Transverse colon (tissue), 4 donors: ENCODE data around the gene PCED1B. TPM values are rescaled to one million over a fixed set of nuclear protein-coding genes. Genes with fewer than 3 reads are reported as not detected.

ENCODE experiments used
- DNase-seq: peaks from one replicate; pipeline ENCODE4 v3.0.0-alpha.2; 2019
- H3K27ac ChIP-seq, 4 donors: fragments of 200-600 bp; sonication (generic); 2 replicates each; pipeline ENCODE4 v1.5.1; 2016 to 2018; ENCODE audit warnings: inconsistent platforms in 4 of 4
- H3K27me3 ChIP-seq: fragments of 200-600 bp; sonication (generic); 2 replicates; pipeline ENCODE4 v1.5.1; 2017; ENCODE audit warnings: inconsistent platforms
- H3K36me3 ChIP-seq, 4 donors: fragments of 200-600 bp; sonication (generic); 2 replicates each; pipeline ENCODE4 v1.5.1; 2017 to 2019; ENCODE audit warnings: inconsistent platforms in 4 of 4
- H3K4me1 ChIP-seq, 4 donors: fragments of 200-600 bp; sonication (generic); 2 replicates each; pipeline ENCODE4 v1.5.1; 2017 to 2020; ENCODE audit warnings: inconsistent platforms in 4 of 4
- H3K4me3 ChIP-seq, 4 donors: fragments of 200-600 bp; sonication (generic); 1 replicate in 1 of 4; 2 replicates in 3 of 4; pipeline versions ENCODE4 v1.5.1 to v1.6.1; 2017 to 2019; ENCODE audit warnings: inconsistent platforms in 4 of 4
- H3K9me3 ChIP-seq, 2 donors: fragments of 200-600 bp; sonication (generic); 2 replicates each; pipeline ENCODE4 v1.5.1; 2017 to 2019; ENCODE audit warnings: inconsistent platforms in 2 of 2
- EP300 ChIP-seq: sonication (generic); formaldehyde crosslinking; IDR thresholded peaks from one replicate; pipeline ENCODE4 v1.6.1; 2017; ENCODE audit warnings: antibody characterized with exemption, low read depth
- POLR2A ChIP-seq: fragments of 450-650 bp; IDR thresholded peaks from one replicate; pipeline ENCODE4 v1.6.1; 2016; ENCODE audit warnings: antibody characterized with exemption, mild to moderate bottlenecking, moderate library complexity
- POLR2AphosphoS5 ChIP-seq, 3 donors: sonication (generic); formaldehyde crosslinking; IDR thresholded peaks; one replicate each; pipeline ENCODE4 v1.6.1; 2016; ENCODE audit warnings: antibody characterized with exemption in 3 of 3
- WGBS, 2 donors: methylation state at CpG; one replicate each; pipeline ENCODE4 v1.1.5; 2018; ENCODE audit warnings: low coverage in 1 of 2; 5-methylcytosine and 5-hydroxymethylcytosine counted together
- in situ Hi-C, 4 donors: fragments of 200-750 bp; cut with MboI; loops; one replicate each; pipeline versions ENCODE4 v1.15.0 to v1.15.1; 2017; ENCODE audit warnings: low sequenced_read_pairs in 3 of 4, low pct_ligation_motif_present in 1 of 4, low pct_unique_long_range_greater_than_20kb in 1 of 4
- intact Hi-C: fragments of 100-400 bp; cut with DNase I; formaldehyde crosslinking; loops from one replicate; pipeline ENCODE4 v1.15.1; 2023; ENCODE audit warnings: low total_unique reads
- total RNA-seq, 4 donors: library from RNA; depleted of rRNA; stranded (reverse); fragments of >200 nt; gene quantifications; one replicate each; pipeline ENCODE4 v1.1.0, GENCODE V29; 2016
- TF ChIP-seq, protein P1 (sequence below), 5 experiments: fragments of 200-600 bp in 3 of 5; fragments of 450-650 bp in 2 of 5; sonication (generic) in 3 of 5; IDR thresholded peaks; 1 replicate in 2 of 5; 2 replicates in 3 of 5; pipeline ENCODE4 v1.5.1; 2016 to 2017; ENCODE audit warnings: antibody characterized with exemption in 5 of 5, inconsistent platforms in 3 of 5, mild to moderate bottlenecking in 2 of 5, moderate library complexity in 1 of 5

PCED1B gene
- total RNA-seq, 4 donors from 2014 or later, result 2.7 to 52.0 (median 3.0) TPM; not detected in 1

DNA sequence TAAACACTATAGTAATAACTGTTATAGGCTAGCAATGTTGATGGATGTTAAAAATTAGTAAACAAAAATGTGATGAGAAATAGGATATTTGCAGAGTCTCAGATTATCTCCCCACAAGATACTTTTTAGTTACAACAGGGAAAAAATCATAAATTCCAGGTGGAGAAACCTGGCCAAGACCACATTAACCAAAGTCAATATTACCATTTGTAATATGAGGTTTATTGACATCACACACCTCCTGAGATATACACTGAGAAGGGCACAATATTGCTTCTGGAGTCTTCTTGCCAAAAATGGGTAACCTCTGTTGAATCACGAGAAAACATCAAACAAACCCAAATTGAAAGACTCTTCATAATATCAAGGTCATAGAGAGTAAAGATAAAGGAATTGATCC lies 72.7 kb downstream of the PCED1B start:
- in situ Hi-C loops (no loop called here), intact Hi-C loops (no loop called here)
- 83 to 89% methylated on average over 1 of the region's 1 CpG for WGBS, 2 donors
- Histone ChIP-seq H3K36me3 (no peaks in the 10 kb centered on the region), H3K9me3 (no peaks in the 10 kb centered on the region), H3K4me1 (peaks cover 0 to 13% (median 4%) of the 10 kb centered on the region in 4 donors), H3K27ac (no peak overlapping the region), H3K27me3 (no peaks in the 10 kb centered on the region), H3K4me3 (no peak overlapping the region)
- TF ChIP-seq EP300, result no peak
- TF ChIP-seq POLR2A, result no peak
- no peak for DNase-seq

DNA sequence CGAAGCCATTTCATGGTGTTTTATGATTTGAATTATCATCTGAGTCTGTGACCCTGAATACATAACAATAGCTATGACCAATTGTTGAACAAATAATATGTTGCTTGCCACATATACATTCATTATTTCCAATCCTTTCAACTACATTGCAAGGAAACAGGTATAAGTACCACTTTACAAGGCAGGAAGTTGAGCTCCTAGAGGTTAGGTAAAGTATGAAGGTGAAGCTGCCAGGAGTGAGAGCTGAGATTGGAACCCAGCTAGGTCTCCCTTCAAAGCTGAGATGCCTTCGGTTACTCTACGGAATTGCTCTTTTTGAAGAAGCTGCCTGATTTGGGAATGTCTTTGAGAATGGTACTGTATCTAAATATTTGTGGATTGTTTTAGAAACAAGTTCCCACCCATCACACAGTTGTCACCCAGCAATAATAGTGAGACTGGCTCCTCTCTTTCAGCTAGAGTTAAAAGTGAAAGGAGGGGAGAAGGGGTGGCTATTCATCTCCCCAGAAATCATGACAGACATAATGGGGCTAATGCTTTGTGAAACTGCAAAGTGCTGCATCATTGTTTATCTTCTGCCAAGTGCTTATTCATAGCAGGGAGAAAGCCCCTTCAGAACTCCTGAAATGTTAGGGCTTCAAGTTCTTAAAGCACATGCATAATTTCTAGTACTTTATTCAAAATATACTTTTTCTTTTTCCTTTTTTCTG lies 76.2 kb downstream of the PCED1B start:
- no peaks in the 10 kb centered on the region for H3K27me3 ChIP-seq
- no peaks in the 10 kb centered on the region for H3K36me3 ChIP-seq
- 69 to 100% methylated on average over 1 to 3 of the region's 3 CpGs for WGBS, 2 donors
- no peak overlapping the region for H3K4me3 ChIP-seq
- H3K9me3 ChIP-seq, result no peaks in the 10 kb centered on the region
- TF ChIP-seq POLR2AphosphoS5 (IDR thresholded peaks at IDR 0.05) (no peak), EP300 (no peak), POLR2A (no peak)
- TF ChIP-seq, protein P1, sequence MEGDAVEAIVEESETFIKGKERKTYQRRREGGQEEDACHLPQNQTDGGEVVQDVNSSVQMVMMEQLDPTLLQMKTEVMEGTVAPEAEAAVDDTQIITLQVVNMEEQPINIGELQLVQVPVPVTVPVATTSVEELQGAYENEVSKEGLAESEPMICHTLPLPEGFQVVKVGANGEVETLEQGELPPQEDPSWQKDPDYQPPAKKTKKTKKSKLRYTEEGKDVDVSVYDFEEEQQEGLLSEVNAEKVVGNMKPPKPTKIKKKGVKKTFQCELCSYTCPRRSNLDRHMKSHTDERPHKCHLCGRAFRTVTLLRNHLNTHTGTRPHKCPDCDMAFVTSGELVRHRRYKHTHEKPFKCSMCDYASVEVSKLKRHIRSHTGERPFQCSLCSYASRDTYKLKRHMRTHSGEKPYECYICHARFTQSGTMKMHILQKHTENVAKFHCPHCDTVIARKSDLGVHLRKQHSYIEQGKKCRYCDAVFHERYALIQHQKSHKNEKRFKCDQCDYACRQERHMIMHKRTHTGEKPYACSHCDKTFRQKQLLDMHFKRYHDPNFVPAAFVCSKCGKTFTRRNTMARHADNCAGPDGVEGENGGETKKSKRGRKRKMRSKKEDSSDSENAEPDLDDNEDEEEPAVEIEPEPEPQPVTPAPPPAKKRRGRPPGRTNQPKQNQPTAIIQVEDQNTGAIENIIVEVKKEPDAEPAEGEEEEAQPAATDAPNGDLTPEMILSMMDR (IDR thresholded peaks at IDR 0.05), result no peak
- in situ Hi-C loops (no loop called here), intact Hi-C loops (no loop called here)
- H3K27ac ChIP-seq, result peak overlapping the region in 3 of 4 donors; percentile 42 to 55 (median 42)
- no peak for DNase-seq
- H3K4me1 ChIP-seq, result peaks cover 0 to 13% (median 4%) of the 10 kb centered on the region in 4 donors

- Histone ChIP-seq H3K4me1 (peaks cover 0 to 13% (median 4%) of the 10 kb centered on the region in 4 donors), H3K27me3 (no peaks in the 10 kb centered on the region), H3K9me3 (no peaks in the 10 kb centered on the region), H3K27ac (peak overlapping the region in 3 of 4 donors; percentile 42 to 55 (median 42)), H3K36me3 (no peaks in the 10 kb centered on the region), H3K4me3 (no peak overlapping the region)
- DNase-seq, result no peak
- TF ChIP-seq, protein P1 (IDR thresholded peaks at IDR 0.05), result no peak
- TF ChIP-seq EP300 (no peak), POLR2AphosphoS5 (IDR thresholded peaks at IDR 0.05) (no peak), POLR2A (no peak)
- 47 to 50% methylated on average over 2 of the region's 2 CpGs for WGBS, 2 donors
- intact Hi-C loops, result no loop called here
- in situ Hi-C loops, result no loop called here
These were observed 76.8 kb downstream of the PCED1B start for GRCh38 chr12:47156167-47156736.

DNA sequence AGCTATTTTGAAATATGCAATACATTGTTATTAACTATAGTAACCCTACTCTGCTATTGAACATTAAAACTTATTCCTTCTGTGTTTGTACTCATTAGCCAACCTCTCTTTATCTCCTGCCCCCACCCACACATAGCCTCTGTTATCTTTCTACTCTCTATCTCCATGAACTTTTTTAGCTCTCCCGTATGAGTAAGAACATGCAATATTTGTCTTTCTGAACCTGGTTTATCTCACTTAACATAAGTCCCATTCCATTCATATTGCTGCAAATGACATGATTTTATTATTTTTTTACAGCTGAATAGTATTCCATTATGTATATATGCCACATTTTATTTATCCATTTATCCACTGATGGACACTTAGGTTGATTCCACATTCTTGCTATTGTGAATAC lies 79.4 kb downstream of the PCED1B start:
- peaks cover 0 to 13% (median 4%) of the 10 kb centered on the region in 4 donors for H3K4me1 ChIP-seq
- WGBS, 2 donors, result 64 to 81% methylated on average over 1 of the region's 1 CpG
- in situ Hi-C loops, result no loop called here
- no peaks in the 10 kb centered on the region for H3K36me3 ChIP-seq
- H3K27ac ChIP-seq, result no peak overlapping the region
- DNase-seq, result no peak
- H3K4me3 ChIP-seq, result no peak overlapping the region
- H3K9me3 ChIP-seq, result no peaks in the 10 kb centered on the region
- intact Hi-C loops, result no loop called here
- TF ChIP-seq, protein P1 (IDR thresholded peaks at IDR 0.05), result no peak
- no peak for TF ChIP-seq EP300
- no peak for TF ChIP-seq POLR2AphosphoS5 (IDR thresholded peaks at IDR 0.05)
- no peak for TF ChIP-seq POLR2A
- H3K27me3 ChIP-seq, result no peaks in the 10 kb centered on the region
